Ishikawa (cell line): ENCODE measurements around the gene GALT.
A peak's percentile ranks its signal among the peaks of the same experiment; 100 is the strongest.

ENCODE experiments used
- CEBPB ChIP-seq: IDR thresholded peaks from 2 replicates; pipeline ENCODE4 v1.6.1; 2012
- CREB1 ChIP-seq: IDR thresholded peaks from 2 replicates; pipeline ENCODE4 v1.6.1; 2012; ENCODE audit warnings: low read depth
- EGR1 ChIP-seq: IDR thresholded peaks from 2 replicates; pipeline ENCODE4 v1.6.1; 2012
- EP300 ChIP-seq: IDR thresholded peaks from 2 replicates; pipeline ENCODE4 v1.6.1; 2012; ENCODE audit warnings: borderline replicate concordance
- FOXM1 ChIP-seq: IDR thresholded peaks from 2 replicates; pipeline ENCODE4 v1.6.1; 2012; ENCODE audit warnings: low read depth, borderline replicate concordance
- NFIC ChIP-seq: IDR thresholded peaks from 2 replicates; pipeline ENCODE4 v1.6.1; 2012
- RAD21 ChIP-seq: IDR thresholded peaks from 2 replicates; pipeline ENCODE4 v1.6.1; 2012; ENCODE audit warnings: low read depth
- TAF1 ChIP-seq: IDR thresholded peaks from 2 replicates; pipeline ENCODE4 v1.6.1; 2012; ENCODE audit warnings: low read depth, mild to moderate bottlenecking
- TCF12 ChIP-seq: IDR thresholded peaks from 2 replicates; pipeline ENCODE4 v1.6.1; 2012; ENCODE audit warnings: low read depth
- TEAD4 ChIP-seq: IDR thresholded peaks from 2 replicates; pipeline ENCODE4 v1.6.1; 2012
- YY1 ChIP-seq: IDR thresholded peaks from 2 replicates; pipeline ENCODE4 v1.6.1; 2012; ENCODE audit warnings: low read depth
- ZBTB7A ChIP-seq: IDR thresholded peaks from 2 replicates; pipeline ENCODE4 v1.6.1; 2012; ENCODE audit warnings: low read depth
- TF ChIP-seq, protein P1 (sequence below): IDR thresholded peaks from 2 replicates; pipeline ENCODE4 v1.6.1; 2012
- TF ChIP-seq, protein P2 (sequence below): IDR thresholded peaks from 2 replicates; pipeline ENCODE4 v1.6.1; 2012; ENCODE audit warnings: low read depth, mild to moderate bottlenecking
- TF ChIP-seq, protein P3 (sequence below): IDR thresholded peaks from 2 replicates; pipeline ENCODE4 v1.6.1; 2012

GALT gene

GRCh38 chr9:34638138-34638445 is 8.4 kb upstream of the GALT start:
- TF ChIP-seq YY1, result no peak
- TF ChIP-seq EGR1, result no peak
- no peak for TF ChIP-seq FOXM1
- no peak for TF ChIP-seq CREB1

- TF ChIP-seq TCF12, result no peak
- TF ChIP-seq, protein P1, sequence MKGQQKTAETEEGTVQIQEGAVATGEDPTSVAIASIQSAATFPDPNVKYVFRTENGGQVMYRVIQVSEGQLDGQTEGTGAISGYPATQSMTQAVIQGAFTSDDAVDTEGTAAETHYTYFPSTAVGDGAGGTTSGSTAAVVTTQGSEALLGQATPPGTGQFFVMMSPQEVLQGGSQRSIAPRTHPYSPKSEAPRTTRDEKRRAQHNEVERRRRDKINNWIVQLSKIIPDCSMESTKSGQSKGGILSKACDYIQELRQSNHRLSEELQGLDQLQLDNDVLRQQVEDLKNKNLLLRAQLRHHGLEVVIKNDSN, result peak; percentile 70
These were observed 3.8 kb upstream of the GALT start for GRCh38 chr9:34642679-34643078.

GRCh38 chr9:34644766-34645314 is 1.6 kb upstream of the GALT start:
- TF ChIP-seq TAF1, result no peak
- TF ChIP-seq, protein P1, result no peak
- no peak for TF ChIP-seq EP300
- no peak for TF ChIP-seq NFIC
- no peak for TF ChIP-seq FOXM1
- no peak for TF ChIP-seq YY1
- TF ChIP-seq TCF12, result no peak
- no peak for TF ChIP-seq CEBPB
- no peak for TF ChIP-seq ZBTB7A
- no peak for TF ChIP-seq EGR1
- no peak for TF ChIP-seq RAD21

DNA sequence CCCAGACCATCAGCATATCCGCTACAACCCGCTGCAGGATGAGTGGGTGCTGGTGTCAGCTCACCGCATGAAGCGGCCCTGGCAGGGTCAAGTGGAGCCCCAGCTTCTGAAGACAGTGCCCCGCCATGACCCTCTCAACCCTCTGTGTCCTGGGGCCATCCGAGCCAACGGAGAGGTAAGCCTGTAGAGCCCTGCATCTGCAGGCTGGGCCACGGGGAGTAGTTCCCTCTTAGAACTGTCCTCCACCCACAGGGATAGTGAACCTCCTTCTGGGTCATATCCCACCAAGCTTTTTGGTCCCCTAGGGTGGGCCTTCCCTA is 569 bp downstream of the GALT start:
- TF ChIP-seq, protein P2, sequence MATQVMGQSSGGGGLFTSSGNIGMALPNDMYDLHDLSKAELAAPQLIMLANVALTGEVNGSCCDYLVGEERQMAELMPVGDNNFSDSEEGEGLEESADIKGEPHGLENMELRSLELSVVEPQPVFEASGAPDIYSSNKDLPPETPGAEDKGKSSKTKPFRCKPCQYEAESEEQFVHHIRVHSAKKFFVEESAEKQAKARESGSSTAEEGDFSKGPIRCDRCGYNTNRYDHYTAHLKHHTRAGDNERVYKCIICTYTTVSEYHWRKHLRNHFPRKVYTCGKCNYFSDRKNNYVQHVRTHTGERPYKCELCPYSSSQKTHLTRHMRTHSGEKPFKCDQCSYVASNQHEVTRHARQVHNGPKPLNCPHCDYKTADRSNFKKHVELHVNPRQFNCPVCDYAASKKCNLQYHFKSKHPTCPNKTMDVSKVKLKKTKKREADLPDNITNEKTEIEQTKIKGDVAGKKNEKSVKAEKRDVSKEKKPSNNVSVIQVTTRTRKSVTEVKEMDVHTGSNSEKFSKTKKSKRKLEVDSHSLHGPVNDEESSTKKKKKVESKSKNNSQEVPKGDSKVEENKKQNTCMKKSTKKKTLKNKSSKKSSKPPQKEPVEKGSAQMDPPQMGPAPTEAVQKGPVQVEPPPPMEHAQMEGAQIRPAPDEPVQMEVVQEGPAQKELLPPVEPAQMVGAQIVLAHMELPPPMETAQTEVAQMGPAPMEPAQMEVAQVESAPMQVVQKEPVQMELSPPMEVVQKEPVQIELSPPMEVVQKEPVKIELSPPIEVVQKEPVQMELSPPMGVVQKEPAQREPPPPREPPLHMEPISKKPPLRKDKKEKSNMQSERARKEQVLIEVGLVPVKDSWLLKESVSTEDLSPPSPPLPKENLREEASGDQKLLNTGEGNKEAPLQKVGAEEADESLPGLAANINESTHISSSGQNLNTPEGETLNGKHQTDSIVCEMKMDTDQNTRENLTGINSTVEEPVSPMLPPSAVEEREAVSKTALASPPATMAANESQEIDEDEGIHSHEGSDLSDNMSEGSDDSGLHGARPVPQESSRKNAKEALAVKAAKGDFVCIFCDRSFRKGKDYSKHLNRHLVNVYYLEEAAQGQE, result no peak
- TF ChIP-seq ZBTB7A (no peak), FOXM1 (no peak), NFIC (no peak), YY1 (no peak), CREB1 (no peak), TAF1 (no peak), RAD21 (no peak), TEAD4 (no peak), EP300 (no peak), EGR1 (no peak), CEBPB (no peak), TCF12 (no peak)
- TF ChIP-seq, protein P1, result no peak

DNA sequence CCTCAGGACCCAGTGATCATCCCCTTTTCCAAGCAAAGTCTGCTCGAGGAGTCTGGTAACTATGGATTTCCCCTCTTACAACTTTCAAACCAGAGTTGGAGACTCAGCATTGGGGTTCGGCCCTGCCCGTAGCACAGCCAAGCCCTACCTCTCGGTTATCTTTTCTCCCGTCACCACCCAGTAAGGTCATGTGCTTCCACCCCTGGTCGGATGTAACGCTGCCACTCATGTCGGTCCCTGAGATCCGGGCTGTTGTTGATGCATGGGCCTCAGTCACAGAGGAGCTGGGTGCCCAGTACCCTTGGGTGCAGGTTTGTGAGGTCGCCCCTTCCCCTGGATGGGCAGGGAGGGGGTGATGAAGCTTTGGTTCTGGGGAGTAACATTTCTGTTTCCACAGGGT is 1.2 kb downstream of the GALT start:
- TF ChIP-seq TEAD4, result no peak
- no peak for TF ChIP-seq EGR1
- no peak for TF ChIP-seq CEBPB
- TF ChIP-seq, protein P2, result no peak
- TF ChIP-seq FOXM1, result no peak
- TF ChIP-seq NFIC, result no peak
- TF ChIP-seq, protein P3, sequence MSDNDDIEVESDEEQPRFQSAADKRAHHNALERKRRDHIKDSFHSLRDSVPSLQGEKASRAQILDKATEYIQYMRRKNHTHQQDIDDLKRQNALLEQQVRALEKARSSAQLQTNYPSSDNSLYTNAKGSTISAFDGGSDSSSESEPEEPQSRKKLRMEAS, result no peak

DNA sequence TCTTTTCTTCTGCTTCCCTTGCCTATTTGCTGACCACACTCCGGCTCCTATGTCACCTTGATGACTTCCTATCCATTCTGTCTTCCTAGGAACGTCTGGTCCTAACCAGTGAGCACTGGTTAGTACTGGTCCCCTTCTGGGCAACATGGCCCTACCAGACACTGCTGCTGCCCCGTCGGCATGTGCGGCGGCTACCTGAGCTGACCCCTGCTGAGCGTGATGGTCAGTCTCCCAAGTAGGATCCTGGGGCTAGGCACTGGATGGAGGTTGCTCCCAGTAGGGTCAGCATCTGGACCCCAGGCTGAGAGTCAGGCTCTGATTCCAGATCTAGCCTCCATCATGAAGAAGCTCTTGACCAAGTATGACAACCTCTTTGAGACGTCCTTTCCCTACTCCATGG is 2.2 kb downstream of the GALT start:
- TF ChIP-seq, protein P2, result no peak
- TF ChIP-seq, protein P3, result no peak
- no peak for TF ChIP-seq TCF12
- no peak for TF ChIP-seq TAF1
- TF ChIP-seq, protein P1, result no peak
- TF ChIP-seq CREB1, result no peak
- no peak for TF ChIP-seq RAD21
- no peak for TF ChIP-seq TEAD4
- no peak for TF ChIP-seq NFIC
- TF ChIP-seq EP300, result no peak
- no peak for TF ChIP-seq FOXM1
- no peak for TF ChIP-seq ZBTB7A
- no peak for TF ChIP-seq CEBPB
- no peak for TF ChIP-seq EGR1
- TF ChIP-seq YY1, result no peak
